LNCaP clone FGC (cell line): ENCODE data around the gene KATNIP.

Source experiments
- DNase-seq: peaks from one replicate; pipeline ENCODE4 v3.0.0-alpha.2; 2011; ENCODE audit warnings: low read depth
- H3K4me3 ChIP-seq: 2 replicates; pipeline ENCODE4 v1.5.1; 2011; ENCODE audit warnings: mild to moderate bottlenecking, low read depth, low read length, control low read depth
- CTCF ChIP-seq: IDR thresholded peaks from 2 replicates; pipeline ENCODE4 v1.5.1; 2012; ENCODE audit warnings: mild to moderate bottlenecking; ENCODE audit not compliant: control insufficient read depth, insufficient read depth; ENCODE audit errors: extremely low read depth

The KATNIP gene

GRCh38 chr16:27544671-27545070 is 5.3 kb upstream of the KATNIP start:
- DNase-seq = no peak
- TF ChIP-seq CTCF = no peak
- no peak overlapping the region for H3K4me3 ChIP-seq

- no peak overlapping the region for H3K4me3 ChIP-seq
- no peak for TF ChIP-seq CTCF
- no peak for DNase-seq
These were observed 2.8 kb upstream of the KATNIP start for GRCh38 chr16:27547134-27547533.

- no peak for DNase-seq
- no peak for TF ChIP-seq CTCF
- no peak overlapping the region; the same call in 1 of the 2 replicates for H3K4me3 ChIP-seq
These were observed 2.1 kb upstream of the KATNIP start for GRCh38 chr16:27547851-27548250.

GRCh38 chr16:27549464-27549745 is 539 bp upstream of the KATNIP start:
- TF ChIP-seq CTCF = no peak
- no peak for DNase-seq
- peak overlapping the region; percentile 99 for H3K4me3 ChIP-seq

- no peak for TF ChIP-seq CTCF
- no peak for DNase-seq
These were observed 607 bp downstream of the KATNIP start for GRCh38 chr16:27550582-27550920.

GRCh38 chr16:27551036-27551435 is 1.1 kb downstream of the KATNIP start:
- no peak for DNase-seq
- no peak for TF ChIP-seq CTCF
- peak overlapping the region; percentile 99 for H3K4me3 ChIP-seq

More at GRCh38 chr16:27550582-27550920, 607 bp downstream of the KATNIP start:
- H3K4me3 ChIP-seq = peak overlapping the region; percentile 99

GRCh38 chr16:27556471-27556870 is 6.5 kb downstream of the KATNIP start:
- H3K4me3 ChIP-seq = peak overlapping the region; percentile 16

More at GRCh38 chr16:27556471-27556870, 6.5 kb downstream of the KATNIP start:
- DNase-seq = peak; percentile 91
- TF ChIP-seq CTCF = no peak
